Measurements from ENCODE around the gene TMED9.

GRCh38 chr5:177605078-177605477 lies 13.1 kb downstream of the TMED9 start:
- TF ChIP-seq CTCF (IDR thresholded peaks at IDR 0.05; ENCODE audit: low read length) (no peak), EZH2 (optimal IDR thresholded peaks at IDR 0.05; ENCODE audit: low read depth, low read length) (no peak)
